ENCODE results near the gene LRSAM1.

LRSAM1 gene

GRCh38 chr9:127537014-127537413, 85.7 kb downstream of the LRSAM1 start:
- no peak for DNase-seq

DNA sequence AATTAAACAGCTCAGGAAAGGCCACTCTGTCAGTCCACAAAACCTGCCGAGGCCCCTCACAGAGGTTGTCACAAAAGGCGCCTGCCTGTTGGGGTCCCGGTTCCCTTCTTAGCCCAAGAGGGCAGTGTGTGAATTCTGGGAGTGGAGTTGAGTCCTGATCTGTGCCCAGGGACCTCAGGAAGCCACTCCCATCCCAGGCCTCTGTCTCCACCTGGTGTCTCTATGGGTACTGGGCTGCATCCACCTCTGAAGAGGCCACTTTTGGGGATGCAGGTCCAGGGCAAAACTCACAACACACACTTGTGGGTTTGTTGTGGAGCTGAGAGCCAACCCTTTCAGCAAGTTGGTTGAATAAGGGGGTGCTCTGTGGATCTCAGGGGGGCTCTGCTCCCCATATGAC, 86.5 kb downstream of the LRSAM1 start:
- DNase-seq = no peak

DNA sequence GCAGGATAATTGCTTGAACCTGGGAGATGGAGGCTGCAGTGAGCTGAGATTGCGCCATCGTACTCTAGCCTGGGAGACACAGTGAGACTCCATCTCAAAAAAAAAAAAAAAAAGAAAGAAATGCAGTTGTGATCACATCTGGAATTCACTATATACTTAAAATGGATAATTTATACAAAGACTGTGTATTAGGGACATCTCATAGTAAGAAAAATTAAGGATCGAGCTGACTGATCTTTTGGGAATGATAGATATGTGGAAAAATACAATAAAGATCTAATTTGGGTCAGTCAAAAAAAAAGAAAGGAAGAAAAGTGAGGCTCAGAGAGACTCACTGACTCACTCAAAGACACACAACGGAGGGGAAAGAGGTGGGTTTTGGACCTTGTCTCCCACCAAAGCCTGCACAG, 87.5 kb downstream of the LRSAM1 start:
- no peak for DNase-seq

- DNase-seq = no peak
These were observed 88.1 kb downstream of the LRSAM1 start for GRCh38 chr9:127539259-127539981.

DNA sequence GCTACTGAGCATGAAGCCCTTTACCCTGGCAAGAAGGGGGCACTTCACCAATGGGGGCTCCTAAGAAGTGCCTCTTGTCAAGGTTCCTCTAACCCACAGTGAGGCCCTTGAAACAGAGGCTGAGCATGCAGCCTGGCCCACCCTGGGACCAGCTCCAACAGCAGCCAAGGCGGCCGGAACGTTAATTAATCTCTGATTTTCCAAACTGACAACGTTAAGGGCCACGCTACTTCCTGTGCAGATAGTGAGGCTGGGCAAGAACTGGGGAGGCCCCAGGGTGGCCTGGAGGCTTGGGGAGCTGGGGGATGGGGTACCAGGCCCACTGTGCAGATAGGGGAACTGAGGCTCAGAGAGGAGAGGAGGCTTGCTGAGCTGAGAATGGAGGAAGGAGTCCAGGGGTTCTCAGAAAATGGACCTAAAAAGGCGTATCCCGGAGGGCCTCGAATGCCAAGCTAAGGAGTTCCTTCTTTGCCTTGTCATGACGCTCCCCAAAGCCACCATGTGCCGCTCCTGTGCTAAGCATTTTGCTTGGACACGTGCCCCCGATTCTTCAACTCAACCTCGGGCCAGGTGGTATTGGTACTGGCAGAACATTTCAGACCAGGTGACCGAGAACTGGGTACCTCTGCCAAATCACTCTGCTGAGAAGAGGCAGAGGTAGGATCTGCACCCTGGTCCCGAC, 88.8 kb downstream of the LRSAM1 start:
- no peak for DNase-seq

- DNase-seq = no peak
These were observed 89.3 kb downstream of the LRSAM1 start for GRCh38 chr9:127540664-127541041.

- DNase-seq = no peak
These were observed 89.9 kb downstream of the LRSAM1 start for GRCh38 chr9:127541176-127541575.

DNA sequence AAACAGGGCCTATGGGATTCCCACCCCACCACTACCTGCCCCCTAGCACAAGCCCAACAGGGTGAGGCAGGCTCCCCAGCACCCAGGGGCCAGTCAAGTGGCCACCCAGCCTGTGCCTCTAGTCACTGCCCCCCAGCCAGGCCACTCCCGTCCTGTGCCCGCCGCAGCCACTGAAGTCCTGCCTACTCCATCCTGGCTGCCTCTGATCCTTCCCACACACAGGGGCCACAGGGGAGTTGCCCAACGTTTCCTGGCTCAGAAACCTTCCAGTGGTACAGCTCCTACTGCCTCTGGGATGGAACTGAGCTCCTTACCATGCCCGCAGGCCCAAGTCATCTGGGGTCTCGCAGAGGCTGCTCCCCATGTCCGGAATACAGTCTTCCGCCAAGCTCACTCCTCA, 90.6 kb downstream of the LRSAM1 start:
- DNase-seq = peak; percentile 61

GRCh38 chr9:127543221-127543620, 91.9 kb downstream of the LRSAM1 start:
- no peak for DNase-seq

- DNase-seq = no peak
These were observed 92.7 kb downstream of the LRSAM1 start for GRCh38 chr9:127543973-127544533.

- peak; percentile 81 for DNase-seq
These were observed 94.2 kb downstream of the LRSAM1 start for GRCh38 chr9:127545196-127546124.

DNA sequence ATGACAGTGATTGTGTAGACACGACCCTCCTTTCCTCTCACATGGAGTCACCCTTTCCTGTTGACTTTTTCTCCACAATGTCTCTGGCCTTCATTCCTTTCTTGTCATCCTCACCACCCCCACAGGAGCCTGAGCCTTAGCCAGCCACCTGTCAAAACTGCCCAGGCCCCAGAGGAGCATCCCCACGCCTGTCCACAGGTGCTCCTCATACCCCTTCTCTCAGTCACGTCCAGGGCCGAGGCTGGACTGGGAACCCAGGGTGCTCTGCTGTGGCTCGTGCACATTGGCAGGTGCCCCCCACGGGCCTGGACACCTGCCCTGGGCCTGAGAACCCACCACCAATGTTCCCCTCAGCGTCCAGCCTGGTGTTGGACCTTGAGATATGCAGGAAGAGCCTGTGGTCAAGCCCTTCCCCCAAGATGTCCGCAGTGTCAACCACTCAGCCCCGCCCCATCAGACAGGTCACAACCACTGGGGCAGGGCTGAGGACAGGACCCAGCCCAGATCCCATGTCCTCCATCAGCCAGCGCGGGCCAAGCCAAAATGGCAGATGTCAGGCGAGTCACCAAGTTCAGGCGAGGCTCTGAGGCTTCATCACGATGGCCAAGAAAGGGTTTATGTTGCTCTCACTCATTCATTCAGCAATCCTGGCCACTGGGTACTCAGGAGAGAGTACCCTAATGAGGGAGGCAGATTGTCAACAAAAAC, 95.0 kb downstream of the LRSAM1 start:
- DNase-seq = no peak

- DNase-seq = no peak
These were observed 97.1 kb downstream of the LRSAM1 start for GRCh38 chr9:127548352-127548881.

GRCh38 chr9:127549218-127549617, 97.9 kb downstream of the LRSAM1 start:
- no peak for DNase-seq

DNA sequence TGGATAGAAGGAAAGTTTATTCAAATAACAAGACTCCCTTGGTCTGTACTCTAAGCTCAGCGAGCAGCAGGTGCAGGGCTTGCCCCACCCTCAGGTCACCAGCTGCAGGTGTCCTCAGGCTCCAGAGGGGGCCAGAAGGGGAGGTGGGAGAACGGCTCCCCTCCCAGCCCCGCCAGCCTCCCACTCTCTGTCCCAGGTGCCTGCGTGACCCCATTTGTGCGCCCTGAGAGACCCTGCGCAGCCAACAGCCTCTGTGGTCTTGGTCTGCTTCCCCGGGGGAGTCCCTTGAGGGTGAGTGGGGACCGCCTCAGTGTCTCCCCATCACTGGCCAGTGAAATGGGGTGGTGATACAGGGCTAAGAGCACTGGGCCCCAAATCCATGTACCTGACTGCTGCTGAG, 98.4 kb downstream of the LRSAM1 start:
- DNase-seq = no peak

- DNase-seq = no peak
These were observed 99.0 kb downstream of the LRSAM1 start for GRCh38 chr9:127550282-127550681.

DNA sequence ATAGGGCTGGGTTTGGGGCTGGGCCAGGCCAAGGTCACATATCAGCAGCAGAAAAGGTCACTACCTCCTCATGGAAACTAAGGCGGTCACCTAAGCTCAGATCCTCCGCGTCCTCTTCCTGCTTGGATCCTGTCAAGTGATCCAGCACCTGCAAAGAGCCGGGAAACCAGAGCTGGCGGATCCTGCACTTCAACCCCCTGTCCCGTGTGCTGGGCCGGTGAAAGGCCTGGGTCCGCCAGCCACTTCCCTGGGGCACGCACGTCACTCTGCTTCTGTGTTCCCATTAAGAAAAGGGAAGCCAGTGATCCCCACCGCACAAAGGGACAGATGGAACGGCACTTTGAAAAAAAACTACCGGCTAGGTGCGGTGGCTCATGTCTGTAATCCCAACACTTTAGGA, 99.4 kb downstream of the LRSAM1 start:
- no peak for DNase-seq
